Measurements from ENCODE around the gene ATP2B2.

Gene ATP2B2

DNA sequence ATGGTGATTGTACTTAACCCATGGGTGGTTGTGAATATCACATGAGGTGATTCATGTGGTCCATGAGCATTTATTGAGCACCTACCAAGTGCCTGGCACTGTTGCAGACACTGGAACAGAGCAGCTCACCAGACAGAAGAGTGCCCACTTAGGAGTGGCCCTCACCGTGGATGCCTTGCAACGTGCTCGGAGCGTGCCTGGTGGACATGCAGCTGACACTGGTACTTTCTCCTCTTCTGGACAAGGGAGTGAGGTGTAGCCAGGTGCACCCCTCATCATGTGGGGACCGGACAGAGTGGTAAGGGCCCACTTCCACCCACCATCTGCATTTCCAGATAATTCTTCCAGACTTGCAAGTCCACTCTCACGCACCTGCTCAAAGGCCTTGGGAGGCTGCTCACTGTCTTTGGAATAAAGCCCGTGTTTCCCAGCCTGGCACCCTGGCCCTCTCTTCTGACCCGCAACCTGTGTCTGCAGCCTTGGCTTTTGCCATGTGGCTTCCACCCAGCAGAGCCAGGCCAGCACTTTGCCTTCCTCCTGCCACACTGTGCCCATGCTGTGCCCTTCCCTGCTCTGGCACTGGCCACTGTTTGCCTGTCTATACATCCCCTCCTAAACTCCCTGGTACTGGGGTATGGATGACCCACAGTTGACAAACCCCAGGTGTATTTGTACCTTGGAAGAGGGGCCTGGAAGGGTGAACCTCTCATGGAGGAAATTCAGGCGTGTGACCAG, 93.6 kb downstream of the ATP2B2 start:
- H3K36me3 ChIP-seq (ENCODE audit: control insufficient read depth, insufficient read depth, low read length): no peaks in the 10 kb centered on the region
- no peak overlapping the region for H3K27ac ChIP-seq (ENCODE audit: insufficient read depth, low read depth, low read length, poor library complexity, severe bottlenecking)
- H3K9me3 ChIP-seq (ENCODE audit: control insufficient read depth, low read length): no peaks in the 10 kb centered on the region
- 94 to 96% methylated on average over 9 of the region's 9 CpGs for WGBS, 2 experiments
- no peaks in the 10 kb centered on the region for H3K27me3 ChIP-seq (ENCODE audit: control insufficient read depth, insufficient read depth, low read length, poor library complexity, severe bottlenecking)
- no peak overlapping the region for H3K4me3 ChIP-seq (ENCODE audit: insufficient read depth, low read depth, low read length)
- no peaks in the 10 kb centered on the region for H3K4me1 ChIP-seq (ENCODE audit: control insufficient read depth, insufficient read depth, low read length)

DNA sequence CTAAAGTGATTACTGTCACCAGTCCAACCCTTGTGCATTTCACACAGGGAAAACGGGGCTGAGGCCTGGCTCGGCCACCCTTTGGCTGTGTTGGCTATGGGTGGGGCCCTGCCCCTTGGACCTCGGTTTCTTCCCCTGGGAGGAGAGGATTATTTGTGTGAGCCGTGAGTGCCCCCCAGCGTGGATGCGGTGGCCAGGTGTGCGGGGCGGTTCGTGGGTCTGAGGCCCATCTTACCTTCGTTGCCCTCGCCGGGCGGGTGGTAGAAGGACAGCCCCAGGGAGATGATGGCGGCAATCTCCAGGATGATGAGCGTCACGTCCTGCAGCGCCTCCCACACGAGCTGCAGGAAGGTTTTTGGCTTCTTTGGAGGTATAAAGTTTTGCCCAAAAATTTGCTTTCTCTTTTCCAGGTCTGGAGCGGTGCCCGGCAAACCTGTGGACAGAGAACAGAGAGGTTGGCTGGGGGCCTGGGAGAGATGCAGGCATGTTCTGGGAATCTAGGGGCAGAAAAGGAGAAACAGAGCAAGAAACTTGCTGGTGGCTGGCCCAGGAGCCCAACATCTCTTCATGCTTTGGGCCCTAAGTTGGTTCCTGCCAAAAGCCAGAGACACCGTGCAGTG, 94.9 kb downstream of the ATP2B2 start:
- WGBS, 2 experiments: 93 to 95% methylated on average over 21 of the region's 21 CpGs
- Histone ChIP-seq H3K36me3 (ENCODE audit: control insufficient read depth, insufficient read depth, low read length) (no peaks in the 10 kb centered on the region), H3K4me3 (ENCODE audit: insufficient read depth, low read depth, low read length) (no peak overlapping the region), H3K9me3 (ENCODE audit: control insufficient read depth, low read length) (no peaks in the 10 kb centered on the region), H3K4me1 (ENCODE audit: control insufficient read depth, insufficient read depth, low read length) (no peaks in the 10 kb centered on the region), H3K27me3 (ENCODE audit: control insufficient read depth, insufficient read depth, low read length, poor library complexity, severe bottlenecking) (no peaks in the 10 kb centered on the region), H3K27ac (ENCODE audit: insufficient read depth, low read depth, low read length, poor library complexity, severe bottlenecking) (no peak overlapping the region)

DNA sequence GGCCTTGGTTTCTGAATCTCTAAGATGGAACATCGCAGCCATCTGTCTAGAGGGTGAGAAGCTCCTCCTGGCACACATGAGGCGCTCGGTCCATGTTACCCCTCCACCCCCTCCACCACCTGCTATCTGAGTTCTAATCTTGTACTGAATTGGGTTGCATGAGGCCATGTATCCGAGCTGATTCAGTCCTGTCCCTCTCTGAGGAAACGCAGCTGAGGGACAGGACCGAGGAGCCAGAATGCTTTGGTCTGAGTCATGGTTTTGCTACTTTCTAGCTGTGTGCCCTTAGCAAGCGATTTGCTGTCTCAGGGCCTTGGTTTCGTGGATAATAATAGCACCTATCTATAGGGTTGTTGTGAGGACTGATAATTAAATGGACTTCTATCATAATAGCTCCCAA, 96.7 kb downstream of the ATP2B2 start:
- no peak overlapping the region for H3K27ac ChIP-seq (ENCODE audit: insufficient read depth, low read depth, low read length, poor library complexity, severe bottlenecking)
- H3K9me3 ChIP-seq (ENCODE audit: control insufficient read depth, low read length): no peaks in the 10 kb centered on the region
- H3K4me1 ChIP-seq (ENCODE audit: control insufficient read depth, insufficient read depth, low read length): no peaks in the 10 kb centered on the region
- 90% methylated on average over 8 of the region's 8 CpGs for WGBS, 2 experiments
- H3K36me3 ChIP-seq (ENCODE audit: control insufficient read depth, insufficient read depth, low read length): no peaks in the 10 kb centered on the region
- H3K27me3 ChIP-seq (ENCODE audit: control insufficient read depth, insufficient read depth, low read length, poor library complexity, severe bottlenecking): no peaks in the 10 kb centered on the region
- H3K4me3 ChIP-seq (ENCODE audit: insufficient read depth, low read depth, low read length): no peak overlapping the region

GRCh38 chr3:10407361-10407760, 98.0 kb downstream of the ATP2B2 start:
- 91 to 92% methylated on average over 8 of the region's 8 CpGs for WGBS, 2 experiments
- no peak overlapping the region for H3K27ac ChIP-seq (ENCODE audit: insufficient read depth, low read depth, low read length, poor library complexity, severe bottlenecking)
- no peaks in the 10 kb centered on the region for H3K36me3 ChIP-seq (ENCODE audit: control insufficient read depth, insufficient read depth, low read length)
- no peaks in the 10 kb centered on the region for H3K27me3 ChIP-seq (ENCODE audit: control insufficient read depth, insufficient read depth, low read length, poor library complexity, severe bottlenecking)
- H3K4me3 ChIP-seq (ENCODE audit: insufficient read depth, low read depth, low read length): no peak overlapping the region
- H3K9me3 ChIP-seq (ENCODE audit: control insufficient read depth, low read length): no peaks in the 10 kb centered on the region
- no peaks in the 10 kb centered on the region for H3K4me1 ChIP-seq (ENCODE audit: control insufficient read depth, insufficient read depth, low read length)

- no peak overlapping the region for H3K4me3 ChIP-seq (ENCODE audit: insufficient read depth, low read depth, low read length)
- 83 to 87% methylated on average over 6 of the region's 6 CpGs for WGBS, 2 experiments
- no peak overlapping the region for H3K27ac ChIP-seq (ENCODE audit: insufficient read depth, low read depth, low read length, poor library complexity, severe bottlenecking)
- H3K36me3 ChIP-seq (ENCODE audit: control insufficient read depth, insufficient read depth, low read length): no peaks in the 10 kb centered on the region
- H3K27me3 ChIP-seq (ENCODE audit: control insufficient read depth, insufficient read depth, low read length, poor library complexity, severe bottlenecking): no peaks in the 10 kb centered on the region
- no peaks in the 10 kb centered on the region for H3K4me1 ChIP-seq (ENCODE audit: control insufficient read depth, insufficient read depth, low read length)
- H3K9me3 ChIP-seq (ENCODE audit: control insufficient read depth, low read length): no peaks in the 10 kb centered on the region
Observed at GRCh38 chr3:10406414-10406813, 99.0 kb downstream of the ATP2B2 start.

DNA sequence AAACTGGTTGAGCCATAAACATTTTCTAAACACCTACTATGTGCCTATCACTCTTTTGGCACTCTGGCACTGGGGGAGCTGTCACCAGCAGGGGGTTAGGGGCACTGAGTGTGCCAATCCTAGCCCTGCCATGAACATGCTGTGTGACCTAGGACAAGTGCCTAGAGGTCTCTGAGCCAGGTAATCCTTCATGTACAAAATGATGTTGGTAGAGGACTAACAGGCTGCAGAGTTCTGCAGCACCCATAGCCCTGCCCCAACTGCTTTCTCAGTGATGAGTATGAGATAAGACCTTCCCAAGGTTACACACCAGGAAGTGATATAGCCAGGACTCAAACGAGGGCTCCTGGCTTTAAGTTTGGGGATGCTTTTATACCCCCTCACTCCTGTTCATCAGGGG, 99.6 kb downstream of the ATP2B2 start:
- H3K4me3 ChIP-seq (ENCODE audit: insufficient read depth, low read depth, low read length): no peak overlapping the region
- 86 to 95% methylated on average over 1 of the region's 1 CpG for WGBS, 2 experiments
- no peaks in the 10 kb centered on the region for H3K9me3 ChIP-seq (ENCODE audit: control insufficient read depth, low read length)
- H3K27me3 ChIP-seq (ENCODE audit: control insufficient read depth, insufficient read depth, low read length, poor library complexity, severe bottlenecking): no peaks in the 10 kb centered on the region
- H3K36me3 ChIP-seq (ENCODE audit: control insufficient read depth, insufficient read depth, low read length): no peaks in the 10 kb centered on the region
- H3K4me1 ChIP-seq (ENCODE audit: control insufficient read depth, insufficient read depth, low read length): no peaks in the 10 kb centered on the region
- no peak overlapping the region for H3K27ac ChIP-seq (ENCODE audit: insufficient read depth, low read depth, low read length, poor library complexity, severe bottlenecking)

DNA sequence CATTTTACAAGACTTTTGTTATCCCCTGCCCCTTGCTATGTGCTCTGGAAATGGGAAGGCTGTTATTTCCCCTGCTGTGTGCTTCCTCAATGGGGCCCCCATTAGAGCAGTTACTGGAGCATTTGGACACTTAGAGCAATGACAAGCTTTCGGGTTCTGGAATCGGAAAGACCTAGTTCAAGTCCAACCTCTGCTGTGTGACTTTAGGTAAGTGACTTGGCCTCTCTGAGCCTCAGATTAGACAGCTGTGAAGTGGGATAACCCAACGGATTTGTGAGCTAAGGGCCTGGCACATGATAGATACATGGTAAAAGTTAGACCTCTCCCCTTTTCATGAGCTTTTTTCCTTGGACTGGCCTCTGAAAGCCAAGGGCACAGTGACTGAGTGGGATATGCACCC, 100.5 kb downstream of the ATP2B2 start:
- no peaks in the 10 kb centered on the region for H3K4me1 ChIP-seq (ENCODE audit: control insufficient read depth, insufficient read depth, low read length)
- no peak overlapping the region for H3K27ac ChIP-seq (ENCODE audit: insufficient read depth, low read depth, low read length, poor library complexity, severe bottlenecking)
- 80 to 85% methylated on average over 3 of the region's 3 CpGs for WGBS, 2 experiments
- H3K4me3 ChIP-seq (ENCODE audit: insufficient read depth, low read depth, low read length): no peak overlapping the region
- no peaks in the 10 kb centered on the region for H3K27me3 ChIP-seq (ENCODE audit: control insufficient read depth, insufficient read depth, low read length, poor library complexity, severe bottlenecking)
- no peaks in the 10 kb centered on the region for H3K9me3 ChIP-seq (ENCODE audit: control insufficient read depth, low read length)
- no peaks in the 10 kb centered on the region for H3K36me3 ChIP-seq (ENCODE audit: control insufficient read depth, insufficient read depth, low read length)

GRCh38 chr3:10404377-10404776, 101.0 kb downstream of the ATP2B2 start:
- WGBS, 2 experiments: 87 to 90% methylated on average over 4 of the region's 4 CpGs
- H3K27me3 ChIP-seq (ENCODE audit: control insufficient read depth, insufficient read depth, low read length, poor library complexity, severe bottlenecking): no peaks in the 10 kb centered on the region
- no peaks in the 10 kb centered on the region for H3K9me3 ChIP-seq (ENCODE audit: control insufficient read depth, low read length)
- no peaks in the 10 kb centered on the region for H3K36me3 ChIP-seq (ENCODE audit: control insufficient read depth, insufficient read depth, low read length)
- H3K27ac ChIP-seq (ENCODE audit: insufficient read depth, low read depth, low read length, poor library complexity, severe bottlenecking): no peak overlapping the region
- no peaks in the 10 kb centered on the region for H3K4me1 ChIP-seq (ENCODE audit: control insufficient read depth, insufficient read depth, low read length)
- H3K4me3 ChIP-seq (ENCODE audit: insufficient read depth, low read depth, low read length): no peak overlapping the region

GRCh38 chr3:10401990-10402761, 103.2 kb downstream of the ATP2B2 start:
- Histone ChIP-seq H3K36me3 (ENCODE audit: control insufficient read depth, insufficient read depth, low read length) (no peaks in the 10 kb centered on the region), H3K4me3 (ENCODE audit: insufficient read depth, low read depth, low read length) (no peak overlapping the region)
- WGBS, 2 experiments: 94% methylated on average over 14 of the region's 14 CpGs

GRCh38 chr3:10400749-10401495, 104.5 kb downstream of the ATP2B2 start:
- no peaks in the 10 kb centered on the region for H3K36me3 ChIP-seq (ENCODE audit: control insufficient read depth, insufficient read depth, low read length)
- H3K9me3 ChIP-seq (ENCODE audit: control insufficient read depth, low read length): no peaks in the 10 kb centered on the region
- no peak overlapping the region for H3K4me3 ChIP-seq (ENCODE audit: insufficient read depth, low read depth, low read length)
- H3K4me1 ChIP-seq (ENCODE audit: control insufficient read depth, insufficient read depth, low read length): no peaks in the 10 kb centered on the region
- no peaks in the 10 kb centered on the region for H3K27me3 ChIP-seq (ENCODE audit: control insufficient read depth, insufficient read depth, low read length, poor library complexity, severe bottlenecking)
- no peak overlapping the region for H3K27ac ChIP-seq (ENCODE audit: insufficient read depth, low read depth, low read length, poor library complexity, severe bottlenecking)
- 91 to 93% methylated on average over 12 of the region's 12 CpGs for WGBS, 2 experiments

More at GRCh38 chr3:10401990-10402761, 103.2 kb downstream of the ATP2B2 start:
- no peaks in the 10 kb centered on the region for H3K9me3 ChIP-seq (ENCODE audit: control insufficient read depth, low read length)
- H3K4me1 ChIP-seq (ENCODE audit: control insufficient read depth, insufficient read depth, low read length): no peaks in the 10 kb centered on the region
- H3K27ac ChIP-seq (ENCODE audit: insufficient read depth, low read depth, low read length, poor library complexity, severe bottlenecking): no peak overlapping the region
- H3K27me3 ChIP-seq (ENCODE audit: control insufficient read depth, insufficient read depth, low read length, poor library complexity, severe bottlenecking): no peaks in the 10 kb centered on the region

All from ectodermal cell (in vitro differentiated cells).